Activated T-helper 2 cell treated with anti-CD3 and anti-CD28 coated beads, Interferon-gamma antibody, Interleukin-2, Interleukin-4, amounts not matched to agents 10 μg/mL and 5 μg/mL and 100 μg/mL, durations not matched to agents 14 hours and 24 hours and 36 hours (primary cell): ENCODE results near the gene CEP55. TPM values are rescaled to one million over a fixed set of nuclear protein-coding genes. Genes with fewer than 3 reads are reported as not detected.

Experiments used
- DNase-seq: peaks from one replicate; pipeline ENCODE4 v3.0.0; 2021; ENCODE audit warnings: low spot score
- H3K27ac Mint-ChIP-seq: one replicate; pipeline ENCODE4 v1.8.0; 2021; ENCODE audit warnings: mixed read lengths
- H3K27me3 Mint-ChIP-seq: one replicate; pipeline ENCODE4 v1.8.0; 2021; ENCODE audit warnings: low read depth, mixed read lengths
- H3K36me3 Mint-ChIP-seq: one replicate; pipeline ENCODE4 v1.8.0; 2021; ENCODE audit warnings: low read depth, mixed read lengths
- H3K4me1 Mint-ChIP-seq: one replicate; pipeline ENCODE4 v1.8.0; 2021; ENCODE audit warnings: low read depth, mixed read lengths
- H3K4me3 Mint-ChIP-seq: one replicate; pipeline ENCODE4 v1.8.0; 2021; ENCODE audit warnings: low read depth, mild to moderate bottlenecking, moderate library complexity, mixed read lengths
- H3K9me3 Mint-ChIP-seq: one replicate; pipeline ENCODE4 v1.8.0; 2021; ENCODE audit warnings: mixed read lengths
- intact Hi-C: fragments of 100-400 bp; cut with micrococcal nuclease; formaldehyde crosslinking; loops from one replicate; pipeline ENCODE4 v1.15.1; 2023
- total RNA-seq: library from RNA; stranded (reverse); gene quantifications from 2 replicates; pipeline ENCODE4 v1.2.3, GENCODE V29; 2022

CEP55 gene
- 72.6 and 76.1 TPM in 2 replicates for total RNA-seq

GRCh38 chr10:93496322-93497041 lies at the start of gene CEP55:
TSS of gene CEP55 (plus strand) at chr10:93496612. CDS start at chr10:93500052, 3,440 bp downstream.
- DNase-seq: peak; percentile 95
- Mint-ChIP-seq H3K9me3 (no peaks in the 10 kb centered on the region), H3K4me1 (peaks cover 54% of the 10 kb centered on the region), H3K27me3 (no peaks in the 10 kb centered on the region), H3K36me3 (peaks cover 33% of the 10 kb centered on the region), H3K27ac (peak within 1 kb of the TSS; percentile 96), H3K4me3 (peak within 1 kb of the TSS; percentile 97)
- intact Hi-C loops: loop anchor here (1.0 to 2.0 kb wide), 5 partner anchors 8 to 206 kb away; partner anchors contain the start of genes FRA10AC1 and MYOF

GRCh38 chr10:93447019-93447418 lies 49.4 kb upstream of the CEP55 start:
- no peaks in the 10 kb centered on the region for H3K27me3 Mint-ChIP-seq
- peaks cover 8% of the 10 kb centered on the region for H3K4me1 Mint-ChIP-seq
- no peak overlapping the region for H3K27ac Mint-ChIP-seq
- H3K9me3 Mint-ChIP-seq: no peaks in the 10 kb centered on the region
- no peak overlapping the region for H3K4me3 Mint-ChIP-seq
- no peak for DNase-seq
- H3K36me3 Mint-ChIP-seq: peaks cover 4% of the 10 kb centered on the region
- intact Hi-C loops: no loop called here

DNA sequence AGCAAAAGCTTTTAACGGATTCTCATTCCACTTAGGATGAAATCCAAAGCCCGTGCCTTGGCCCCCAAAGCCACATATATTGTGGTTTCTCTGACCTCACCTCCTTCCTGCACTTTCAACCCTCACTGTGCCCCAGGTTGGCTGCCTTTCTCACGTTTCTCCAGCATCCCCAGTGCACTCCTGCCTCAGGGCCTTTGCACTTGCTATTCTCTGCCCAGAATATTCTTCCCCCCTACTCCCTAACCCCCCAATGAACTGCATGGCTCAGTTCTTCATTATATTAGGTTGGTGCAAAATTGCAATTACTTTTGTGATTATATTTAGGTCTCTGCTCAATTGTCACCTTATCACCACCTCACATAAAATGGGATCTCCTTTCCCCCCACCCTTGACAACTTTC lies 48.4 kb upstream of the CEP55 start:
- no peaks in the 10 kb centered on the region for H3K9me3 Mint-ChIP-seq
- intact Hi-C loops: no loop called here
- H3K4me3 Mint-ChIP-seq: no peak overlapping the region
- peaks cover 15% of the 10 kb centered on the region for H3K4me1 Mint-ChIP-seq
- no peak for DNase-seq
- peaks cover 4% of the 10 kb centered on the region for H3K36me3 Mint-ChIP-seq
- H3K27ac Mint-ChIP-seq: no peak overlapping the region
- no peaks in the 10 kb centered on the region for H3K27me3 Mint-ChIP-seq

GRCh38 chr10:93451244-93451947 lies 45.0 kb upstream of the CEP55 start:
- Mint-ChIP-seq H3K4me3 (no peak overlapping the region), H3K36me3 (peaks cover 4% of the 10 kb centered on the region), H3K9me3 (no peaks in the 10 kb centered on the region), H3K4me1 (peaks cover 15% of the 10 kb centered on the region), H3K27ac (no peak overlapping the region), H3K27me3 (no peaks in the 10 kb centered on the region)
- intact Hi-C loops: no loop called here
- no peak for DNase-seq

DNA sequence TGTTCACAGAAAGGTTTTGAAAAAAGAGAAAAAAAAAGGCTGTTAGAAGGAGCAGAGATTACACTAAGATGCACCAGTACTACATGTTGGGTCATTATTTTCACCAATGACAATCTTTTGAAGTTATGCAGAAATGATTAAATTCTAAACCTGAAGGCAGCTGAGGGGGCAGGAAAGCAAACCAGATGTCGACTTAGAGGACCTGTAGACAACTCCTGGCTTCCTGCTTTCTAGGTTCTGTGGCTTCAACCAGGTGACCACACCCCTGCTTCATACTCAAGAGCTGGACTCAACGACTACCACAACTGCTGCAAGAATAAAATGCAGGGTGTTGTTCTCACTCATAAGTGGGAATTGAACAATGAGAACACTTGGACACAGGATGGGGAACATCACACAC lies 44.3 kb upstream of the CEP55 start:
- Mint-ChIP-seq H3K36me3 (peaks cover 4% of the 10 kb centered on the region), H3K4me1 (peaks cover 15% of the 10 kb centered on the region), H3K27me3 (no peaks in the 10 kb centered on the region), H3K9me3 (no peaks in the 10 kb centered on the region), H3K27ac (no peak overlapping the region), H3K4me3 (no peak overlapping the region)
- intact Hi-C loops: no loop called here
- DNase-seq: no peak

- no peak overlapping the region for H3K27ac Mint-ChIP-seq
- peaks cover 4% of the 10 kb centered on the region for H3K36me3 Mint-ChIP-seq
- no peaks in the 10 kb centered on the region for H3K9me3 Mint-ChIP-seq
- DNase-seq: no peak
- H3K4me3 Mint-ChIP-seq: no peak overlapping the region
- H3K4me1 Mint-ChIP-seq: peaks cover 20% of the 10 kb centered on the region
- intact Hi-C loops: no loop called here
- H3K27me3 Mint-ChIP-seq: no peaks in the 10 kb centered on the region
Measured at GRCh38 chr10:93454146-93454545, 42.3 kb upstream of the CEP55 start.

DNA sequence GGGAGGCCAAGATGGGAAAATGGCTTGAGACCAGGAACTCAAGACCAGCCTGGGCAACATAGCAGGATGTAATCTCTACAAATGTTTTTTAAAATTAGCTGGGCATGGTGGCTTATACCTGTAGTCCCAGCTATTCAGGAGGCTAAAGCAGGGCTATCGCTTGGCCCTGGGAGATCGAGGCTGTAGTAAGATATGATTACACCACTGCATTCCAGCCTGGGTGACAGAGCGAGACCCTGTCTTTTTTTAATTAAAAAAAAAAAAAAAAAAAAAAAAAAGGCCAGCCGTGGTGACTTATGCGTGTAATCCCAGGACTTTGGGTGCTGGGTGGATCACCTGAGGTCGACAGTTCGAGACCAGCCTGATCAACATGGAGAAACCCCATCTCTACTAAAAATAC lies 41.7 kb upstream of the CEP55 start:
- peaks cover 20% of the 10 kb centered on the region for H3K4me1 Mint-ChIP-seq
- intact Hi-C loops: no loop called here
- H3K27ac Mint-ChIP-seq: no peak overlapping the region
- H3K9me3 Mint-ChIP-seq: no peaks in the 10 kb centered on the region
- no peak overlapping the region for H3K4me3 Mint-ChIP-seq
- no peaks in the 10 kb centered on the region for H3K27me3 Mint-ChIP-seq
- H3K36me3 Mint-ChIP-seq: peaks cover 4% of the 10 kb centered on the region
- no peak for DNase-seq

DNA sequence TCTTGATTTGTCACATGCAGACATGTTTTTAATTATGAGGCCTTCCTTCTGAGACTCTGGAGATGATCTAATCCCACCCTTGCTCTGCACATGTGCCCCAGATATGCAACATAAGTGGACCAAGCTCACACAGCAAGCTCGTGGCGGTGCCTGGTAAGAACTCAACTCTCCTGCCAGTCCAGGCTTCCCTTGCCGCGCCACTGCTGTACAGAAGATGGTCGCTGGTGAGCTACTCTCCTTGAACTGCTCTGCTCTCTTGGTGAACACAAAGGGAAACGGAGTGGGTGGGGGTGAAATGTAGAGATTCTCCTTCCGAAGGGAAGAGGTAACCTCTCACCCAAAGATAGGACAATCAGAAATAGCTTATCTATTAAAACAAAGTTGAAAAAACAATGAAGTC lies 39.9 kb upstream of the CEP55 start:
- H3K27ac Mint-ChIP-seq: no peak overlapping the region
- intact Hi-C loops: no loop called here
- peaks cover 6% of the 10 kb centered on the region for H3K36me3 Mint-ChIP-seq
- H3K27me3 Mint-ChIP-seq: no peaks in the 10 kb centered on the region
- no peak for DNase-seq
- H3K4me1 Mint-ChIP-seq: peaks cover 23% of the 10 kb centered on the region
- H3K4me3 Mint-ChIP-seq: no peak overlapping the region
- no peaks in the 10 kb centered on the region for H3K9me3 Mint-ChIP-seq

- H3K4me1 Mint-ChIP-seq: peaks cover 19% of the 10 kb centered on the region
- H3K4me3 Mint-ChIP-seq: no peak overlapping the region
- no peaks in the 10 kb centered on the region for H3K9me3 Mint-ChIP-seq
- DNase-seq: no peak
- intact Hi-C loops: no loop called here
- peaks cover 5% of the 10 kb centered on the region for H3K36me3 Mint-ChIP-seq
- no peak overlapping the region for H3K27ac Mint-ChIP-seq
- H3K27me3 Mint-ChIP-seq: no peaks in the 10 kb centered on the region
Measured at GRCh38 chr10:93457511-93457910, 38.9 kb upstream of the CEP55 start.

DNA sequence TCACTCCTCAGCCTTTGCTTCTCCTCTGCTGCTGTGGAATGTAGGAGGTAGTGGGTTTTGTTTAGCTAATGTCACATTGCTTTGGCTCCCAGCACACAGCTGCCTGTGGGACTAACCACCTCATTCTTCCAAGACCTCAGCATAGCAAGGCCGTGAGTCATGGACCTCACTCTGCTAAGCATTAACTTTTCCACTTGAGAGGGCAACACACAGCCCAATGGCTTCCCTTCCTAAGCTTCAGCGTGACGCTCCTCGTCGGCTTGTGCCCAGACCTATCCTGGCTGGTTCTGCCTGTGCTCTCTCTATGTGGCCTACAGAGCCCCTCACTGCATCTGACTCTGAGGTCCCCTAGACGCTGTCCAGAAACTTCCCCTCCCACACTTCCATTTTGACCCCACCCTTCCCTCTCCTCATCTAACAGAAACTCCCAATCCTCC lies 37.6 kb upstream of the CEP55 start:
- intact Hi-C loops: no loop called here
- peaks cover 22% of the 10 kb centered on the region for H3K4me1 Mint-ChIP-seq

DNA sequence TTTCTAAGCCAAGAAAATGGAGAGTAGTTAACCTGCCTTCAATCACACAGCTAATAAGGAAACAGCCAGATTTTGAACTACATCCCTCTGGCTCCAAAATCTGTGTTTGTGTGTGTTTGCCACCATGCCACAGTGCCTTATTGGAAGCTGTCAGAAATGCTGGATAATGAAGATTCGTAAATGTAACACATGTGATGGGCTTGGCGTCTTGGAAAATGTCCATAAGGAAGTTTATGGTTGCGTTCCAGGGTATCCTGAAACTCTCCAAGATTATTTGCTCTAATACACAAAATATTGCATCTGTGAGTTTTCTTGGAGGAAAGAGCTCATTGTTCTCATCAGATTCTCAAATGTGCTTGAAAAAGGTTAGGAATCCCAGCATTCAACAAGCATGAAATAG lies 36.9 kb upstream of the CEP55 start:
- H3K36me3 Mint-ChIP-seq: peaks cover 5% of the 10 kb centered on the region

More for the DNA sequence above, 37.6 kb upstream of the CEP55 start:
- H3K4me3 Mint-ChIP-seq: no peak overlapping the region
- H3K9me3 Mint-ChIP-seq: no peaks in the 10 kb centered on the region
- no peak overlapping the region for H3K27ac Mint-ChIP-seq
- no peaks in the 10 kb centered on the region for H3K27me3 Mint-ChIP-seq
- DNase-seq: no peak
- H3K36me3 Mint-ChIP-seq: peaks cover 5% of the 10 kb centered on the region

DNA sequence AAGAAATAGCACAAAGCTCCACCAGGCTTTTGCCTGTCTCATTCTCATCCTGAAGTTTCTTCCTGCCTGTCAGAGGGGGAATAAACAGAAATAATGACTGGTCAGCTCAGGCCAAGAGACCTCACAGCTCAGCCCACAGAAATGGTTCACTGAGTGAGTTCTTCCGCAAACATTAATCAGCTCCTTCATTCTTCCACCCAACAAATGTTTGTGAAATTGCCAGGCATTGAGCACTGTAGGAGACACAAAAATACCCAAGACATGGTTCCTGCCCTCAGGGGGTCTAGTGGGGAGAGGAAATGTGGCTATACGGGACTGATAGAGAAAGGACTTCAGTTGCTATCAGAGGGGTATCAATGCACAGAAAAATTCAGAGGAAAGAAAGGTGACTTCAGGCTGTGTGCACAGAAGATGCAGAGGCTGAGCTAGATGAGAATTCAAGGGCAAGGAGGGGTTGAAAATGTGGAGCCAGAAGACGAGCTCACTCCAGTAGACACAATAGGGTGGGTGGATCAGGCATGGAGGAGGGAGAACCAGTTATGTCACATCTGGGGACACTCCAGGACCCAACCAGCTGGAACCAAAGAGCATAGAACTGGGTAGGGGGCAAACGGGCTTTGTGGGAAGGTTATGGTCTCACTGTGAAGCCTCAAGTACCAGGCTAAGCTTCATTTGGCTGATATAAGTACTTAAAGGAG lies 35.2 kb upstream of the CEP55 start:
- H3K4me1 Mint-ChIP-seq: peaks cover 25% of the 10 kb centered on the region
- peak overlapping the region; percentile 9 for H3K27ac Mint-ChIP-seq
- H3K36me3 Mint-ChIP-seq: peaks cover 5% of the 10 kb centered on the region
- no peak overlapping the region for H3K4me3 Mint-ChIP-seq
- H3K9me3 Mint-ChIP-seq: no peaks in the 10 kb centered on the region
- intact Hi-C loops: no loop called here
- DNase-seq: no peak
- H3K27me3 Mint-ChIP-seq: no peaks in the 10 kb centered on the region

More for the DNA sequence above, 36.9 kb upstream of the CEP55 start:
- Mint-ChIP-seq H3K27me3 (no peaks in the 10 kb centered on the region), H3K4me1 (peaks cover 25% of the 10 kb centered on the region), H3K4me3 (no peak overlapping the region), H3K9me3 (no peaks in the 10 kb centered on the region), H3K27ac (no peak overlapping the region)
- DNase-seq: no peak
- intact Hi-C loops: no loop called here

- no peak overlapping the region for H3K4me3 Mint-ChIP-seq
- no peak for DNase-seq
- H3K27me3 Mint-ChIP-seq: no peaks in the 10 kb centered on the region
- H3K27ac Mint-ChIP-seq: no peak overlapping the region
- no peaks in the 10 kb centered on the region for H3K9me3 Mint-ChIP-seq
- intact Hi-C loops: no loop called here
- H3K4me1 Mint-ChIP-seq: peaks cover 25% of the 10 kb centered on the region
- H3K36me3 Mint-ChIP-seq: peaks cover 5% of the 10 kb centered on the region
Measured at GRCh38 chr10:93461807-93462178, 34.6 kb upstream of the CEP55 start.
